Activated naive CD4-positive, alpha-beta T cell treated with anti-CD3 and anti-CD28 coated beads, Interleukin-2, amount 50 U/mL, for 24 hours (primary cell): Measurements from ENCODE around the gene TAS2R41.
A peak's percentile ranks its signal among the peaks of the same experiment; 100 is the strongest.

Source experiments
- H3K27ac Mint-ChIP-seq: one replicate; pipeline ENCODE4 v1.8.0; 2021; ENCODE audit warnings: mild to moderate bottlenecking, mixed read lengths
- H3K27me3 Mint-ChIP-seq: one replicate; pipeline ENCODE4 v1.8.0; 2021; ENCODE audit warnings: mixed read lengths
- H3K36me3 Mint-ChIP-seq: one replicate; pipeline ENCODE4 v1.8.0; 2021; ENCODE audit warnings: mixed read lengths
- H3K4me1 Mint-ChIP-seq: one replicate; pipeline ENCODE4 v1.8.0; 2021; ENCODE audit warnings: mixed read lengths
- H3K4me3 Mint-ChIP-seq: one replicate; pipeline ENCODE4 v1.8.0; 2021; ENCODE audit warnings: mild to moderate bottlenecking, mixed read lengths
- H3K9me3 Mint-ChIP-seq: one replicate; pipeline ENCODE4 v1.8.0; 2021; ENCODE audit warnings: mixed read lengths

TAS2R41 gene, protein sequence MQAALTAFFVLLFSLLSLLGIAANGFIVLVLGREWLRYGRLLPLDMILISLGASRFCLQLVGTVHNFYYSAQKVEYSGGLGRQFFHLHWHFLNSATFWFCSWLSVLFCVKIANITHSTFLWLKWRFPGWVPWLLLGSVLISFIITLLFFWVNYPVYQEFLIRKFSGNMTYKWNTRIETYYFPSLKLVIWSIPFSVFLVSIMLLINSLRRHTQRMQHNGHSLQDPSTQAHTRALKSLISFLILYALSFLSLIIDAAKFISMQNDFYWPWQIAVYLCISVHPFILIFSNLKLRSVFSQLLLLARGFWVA

DNA sequence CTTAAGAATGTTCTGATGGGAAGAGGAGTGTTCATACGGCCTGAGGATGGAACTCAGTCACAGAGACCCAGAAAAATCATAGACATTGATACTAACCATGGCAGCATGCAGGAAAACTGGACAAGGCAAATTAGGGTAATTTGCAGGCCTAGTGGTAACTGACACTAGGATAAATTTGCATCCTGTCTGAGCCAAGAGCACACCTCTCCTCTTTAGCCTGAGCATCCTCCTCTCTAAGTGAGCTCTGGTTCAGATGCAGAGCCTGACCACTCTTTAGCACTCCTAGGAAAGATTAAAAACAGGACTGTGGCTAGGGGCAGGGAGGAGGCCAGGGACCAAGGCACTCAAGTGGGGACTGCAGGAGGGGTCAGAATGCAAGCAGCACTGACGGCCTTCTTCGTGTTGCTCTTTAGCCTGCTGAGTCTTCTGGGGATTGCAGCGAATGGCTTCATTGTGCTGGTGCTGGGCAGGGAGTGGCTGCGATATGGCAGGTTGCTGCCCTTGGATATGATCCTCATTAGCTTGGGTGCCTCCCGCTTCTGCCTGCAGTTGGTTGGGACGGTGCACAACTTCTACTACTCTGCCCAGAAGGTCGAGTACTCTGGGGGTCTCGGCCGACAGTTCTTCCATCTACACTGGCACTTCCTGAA, at the start of gene TAS2R41:
Gene TAS2R41, plus strand, starts transcription at position 373 of the 650 bp plus-strand sequence. Its CDS starts 0 bp downstream, at position 373.
- Mint-ChIP-seq H3K4me1 (peaks cover 36% of the 10 kb centered on the region), H3K36me3 (peaks cover 4% of the 10 kb centered on the region), H3K9me3 (no peaks in the 10 kb centered on the region), H3K4me3 (no peak within 1 kb of the TSS), H3K27ac (no peak within 1 kb of the TSS), H3K27me3 (no peaks in the 10 kb centered on the region)

DNA sequence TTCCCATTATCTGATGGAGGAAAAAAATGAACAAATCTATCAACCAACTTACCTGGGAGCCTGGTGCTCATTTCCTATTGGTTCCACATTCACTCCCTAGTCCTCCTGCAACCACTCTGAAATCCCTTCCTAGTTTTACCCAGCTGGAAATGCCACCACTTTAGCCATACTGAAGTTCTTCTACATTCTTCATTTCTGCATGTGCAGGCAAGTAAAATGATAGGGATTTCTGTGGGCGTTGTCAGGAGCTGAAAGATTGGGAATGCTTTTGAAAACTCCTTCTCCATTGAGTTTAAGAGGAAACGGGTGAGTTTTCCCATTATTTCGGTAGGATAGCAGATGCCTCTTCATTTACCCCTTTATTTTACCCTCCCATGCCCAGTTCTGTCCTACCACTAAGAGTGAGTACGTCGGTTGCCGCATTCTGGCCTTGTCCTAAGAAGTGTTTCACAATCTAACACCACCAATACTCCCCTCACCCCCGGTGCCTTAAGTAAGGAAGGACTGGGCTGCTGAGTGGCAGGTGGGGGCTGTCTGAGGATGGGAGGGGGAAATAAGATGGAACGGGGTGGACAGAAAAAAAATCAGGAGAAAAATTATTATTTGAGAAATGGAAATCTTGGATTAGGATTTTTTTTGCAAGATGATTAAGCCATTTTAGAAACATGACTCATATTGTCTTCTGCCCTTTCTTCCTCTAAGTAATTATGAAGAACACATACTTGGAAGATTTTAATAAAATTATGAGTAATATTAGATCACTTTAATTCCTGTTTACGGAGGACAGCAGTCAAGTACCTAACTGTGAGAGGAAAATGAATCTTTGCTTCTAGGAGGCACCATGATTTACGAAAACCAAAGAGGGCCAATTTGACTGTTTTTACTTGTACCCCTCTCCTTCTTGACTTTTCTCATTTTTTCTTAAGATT, 47.6 kb upstream of the TAS2R41 start:
- Mint-ChIP-seq H3K27ac (no peak overlapping the region), H3K27me3 (no peaks in the 10 kb centered on the region), H3K4me1 (peaks cover 13% of the 10 kb centered on the region), H3K4me3 (no peak overlapping the region), H3K36me3 (peaks cover 19% of the 10 kb centered on the region), H3K9me3 (no peaks in the 10 kb centered on the region)

DNA sequence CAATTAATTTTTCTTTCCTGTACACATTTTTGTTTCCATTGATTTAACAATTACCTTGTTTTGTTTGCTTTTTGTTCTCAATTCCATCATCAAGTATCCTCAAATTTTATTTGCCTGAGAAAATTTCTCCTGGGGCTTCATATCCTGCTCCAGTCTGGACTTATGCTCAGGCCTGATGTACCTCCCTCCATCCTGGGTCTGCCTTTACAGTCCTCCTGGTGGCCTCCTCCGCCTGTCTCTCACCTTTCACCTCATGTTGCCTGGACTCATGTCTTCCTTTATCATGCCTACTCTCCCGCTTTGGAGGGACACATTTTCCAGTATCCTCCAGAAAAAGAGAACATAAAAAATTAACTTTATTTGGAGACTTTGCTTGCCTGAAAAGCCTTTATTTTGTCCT, 46.6 kb upstream of the TAS2R41 start:
- Mint-ChIP-seq H3K4me1 (peaks cover 14% of the 10 kb centered on the region), H3K4me3 (no peak overlapping the region), H3K9me3 (no peaks in the 10 kb centered on the region), H3K27ac (no peak overlapping the region), H3K36me3 (peaks cover 21% of the 10 kb centered on the region), H3K27me3 (no peaks in the 10 kb centered on the region)

DNA sequence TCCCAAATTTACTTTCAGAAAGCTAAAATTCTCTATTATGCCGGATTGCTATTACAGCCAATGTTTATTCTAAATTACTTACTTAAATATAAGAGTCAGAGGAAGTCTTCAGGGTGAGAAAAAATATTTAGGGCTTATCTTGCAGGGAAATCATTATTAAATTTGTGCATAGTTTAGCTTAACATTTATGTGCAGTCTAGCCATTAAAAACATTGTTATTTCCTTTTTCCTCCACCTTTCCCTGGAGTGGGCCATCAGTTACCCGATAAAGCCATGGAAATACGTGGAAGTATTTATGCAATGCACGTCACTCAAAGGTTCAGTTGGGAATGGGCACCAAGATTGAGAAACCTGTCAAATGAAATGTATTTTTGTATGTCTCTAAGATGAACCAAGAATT, 43.9 kb upstream of the TAS2R41 start:
- no peak overlapping the region for H3K27ac Mint-ChIP-seq
- peaks cover 18% of the 10 kb centered on the region for H3K36me3 Mint-ChIP-seq
- no peaks in the 10 kb centered on the region for H3K9me3 Mint-ChIP-seq
- no peaks in the 10 kb centered on the region for H3K27me3 Mint-ChIP-seq
- H3K4me1 Mint-ChIP-seq: peaks cover 28% of the 10 kb centered on the region
- H3K4me3 Mint-ChIP-seq: no peak overlapping the region

DNA sequence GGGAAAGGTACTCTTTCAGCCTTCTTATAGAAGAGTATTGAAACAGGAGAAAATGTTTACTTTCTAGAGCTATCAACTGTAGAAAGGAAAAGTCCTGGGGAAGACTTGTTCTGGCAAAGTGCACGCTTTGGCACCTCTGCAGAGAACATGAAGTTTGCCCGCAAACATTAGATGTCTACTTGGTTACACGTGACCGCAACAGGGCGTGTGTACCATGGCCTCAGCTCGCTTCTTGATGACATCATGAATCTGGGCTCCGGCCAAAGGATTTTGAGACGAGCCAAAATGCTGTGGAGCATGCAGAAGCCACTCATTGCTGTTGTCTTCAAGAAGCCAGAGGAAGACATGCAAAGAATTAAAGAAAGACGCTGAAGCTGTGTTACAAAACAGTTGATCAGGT, 43.0 kb upstream of the TAS2R41 start:
- Mint-ChIP-seq H3K36me3 (peaks cover 19% of the 10 kb centered on the region), H3K9me3 (no peaks in the 10 kb centered on the region), H3K4me3 (no peak overlapping the region), H3K27ac (no peak overlapping the region), H3K27me3 (no peaks in the 10 kb centered on the region), H3K4me1 (peaks cover 31% of the 10 kb centered on the region)

DNA sequence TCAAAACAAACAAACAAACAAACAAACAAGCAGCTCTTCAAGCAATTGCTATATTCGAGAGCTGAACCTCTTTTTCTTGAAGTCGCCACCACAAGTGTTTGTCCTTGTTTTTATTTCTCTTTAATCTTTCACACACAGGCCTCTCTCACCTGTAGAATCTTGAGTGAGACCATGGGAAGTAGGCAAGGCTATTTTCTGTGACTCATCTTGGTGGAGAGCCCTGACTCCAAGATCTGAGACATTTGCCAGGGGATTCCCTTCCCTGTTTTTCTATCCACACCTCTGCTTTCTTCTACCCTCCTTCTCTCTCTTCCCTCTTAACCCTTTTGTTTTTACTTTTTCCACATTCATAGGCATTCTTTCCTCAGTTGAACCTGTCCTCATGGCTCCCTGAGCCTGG, 42.4 kb upstream of the TAS2R41 start:
- no peak overlapping the region for H3K4me3 Mint-ChIP-seq
- H3K27ac Mint-ChIP-seq: no peak overlapping the region
- H3K9me3 Mint-ChIP-seq: no peaks in the 10 kb centered on the region
- H3K27me3 Mint-ChIP-seq: no peaks in the 10 kb centered on the region
- H3K4me1 Mint-ChIP-seq: peaks cover 31% of the 10 kb centered on the region
- peaks cover 18% of the 10 kb centered on the region for H3K36me3 Mint-ChIP-seq

DNA sequence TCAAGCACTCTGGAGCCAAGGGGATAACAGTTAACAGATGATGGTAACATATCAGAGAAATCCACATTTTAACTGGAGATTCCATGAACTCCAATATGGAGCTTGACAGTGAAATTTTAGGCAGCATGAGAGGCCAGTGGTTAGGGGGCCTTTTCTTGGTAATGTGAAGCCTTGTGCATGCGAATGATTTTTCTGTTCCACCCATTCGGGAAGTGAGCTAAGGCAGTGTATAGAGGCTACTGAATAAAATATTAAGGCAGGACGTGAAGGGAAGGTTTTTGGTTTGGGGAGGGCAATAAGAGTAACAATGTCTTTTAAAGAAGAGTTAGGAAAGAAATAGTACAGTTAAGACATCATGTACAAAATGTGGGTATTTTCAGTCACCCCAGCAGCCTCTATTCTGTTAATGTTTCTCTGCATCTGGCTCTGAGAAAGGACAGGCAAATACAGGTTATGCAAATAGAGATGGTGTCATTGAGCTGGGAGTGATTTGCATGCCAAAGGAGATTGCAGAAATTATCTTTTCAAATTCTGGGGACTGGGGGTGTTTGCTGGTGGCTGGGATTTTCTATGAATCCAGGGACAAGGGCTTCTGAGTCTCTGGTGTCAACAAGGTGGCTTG, 41.2 kb upstream of the TAS2R41 start:
- Mint-ChIP-seq H3K4me1 (peaks cover 31% of the 10 kb centered on the region), H3K27me3 (no peaks in the 10 kb centered on the region), H3K36me3 (peaks cover 12% of the 10 kb centered on the region), H3K4me3 (no peak overlapping the region), H3K27ac (no peak overlapping the region), H3K9me3 (no peaks in the 10 kb centered on the region)

DNA sequence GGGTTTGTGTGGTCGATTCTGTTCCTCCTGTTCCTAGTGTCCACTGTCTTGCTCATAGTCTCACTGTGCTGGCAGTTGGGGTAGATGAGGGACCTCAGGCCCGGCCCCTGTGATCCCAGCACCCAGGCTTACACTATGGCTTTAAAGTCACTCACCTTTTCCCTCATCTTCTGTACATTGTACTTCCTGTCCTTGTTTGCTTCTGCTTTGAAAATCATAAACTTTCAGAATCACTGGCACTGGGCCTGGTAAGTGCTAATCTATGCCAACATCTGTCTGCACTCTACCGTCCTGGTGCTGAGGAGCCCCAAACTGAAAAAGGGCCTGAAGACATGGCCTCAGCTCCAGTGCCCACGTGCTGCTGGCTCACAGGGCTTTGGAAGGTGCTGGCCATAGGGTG, 40.1 kb upstream of the TAS2R41 start:
- H3K36me3 Mint-ChIP-seq: peaks cover 17% of the 10 kb centered on the region
- peak overlapping the region; percentile 19 for H3K27ac Mint-ChIP-seq
- no peaks in the 10 kb centered on the region for H3K9me3 Mint-ChIP-seq
- peaks cover 31% of the 10 kb centered on the region for H3K4me1 Mint-ChIP-seq
- no peaks in the 10 kb centered on the region for H3K27me3 Mint-ChIP-seq
- H3K4me3 Mint-ChIP-seq: no peak overlapping the region

DNA sequence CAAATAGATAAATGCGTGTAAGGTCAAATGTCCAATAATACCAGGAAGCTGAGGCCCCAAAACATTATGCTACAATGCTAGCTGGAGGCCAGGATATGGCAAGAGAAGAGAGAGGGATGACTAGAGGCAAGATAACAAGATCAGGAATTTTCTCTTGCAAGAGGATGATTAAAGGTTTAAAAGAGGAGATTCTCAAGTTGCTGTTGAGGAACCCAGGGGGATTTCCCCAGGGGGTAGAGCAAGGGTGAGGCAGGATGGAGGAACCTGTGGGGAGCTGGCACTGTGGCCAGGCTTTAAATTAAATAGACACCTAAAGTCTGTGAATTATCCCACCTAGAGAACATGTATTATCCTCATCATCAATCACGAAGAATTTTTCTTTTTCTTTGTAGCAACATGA, 37.8 kb upstream of the TAS2R41 start:
- H3K27me3 Mint-ChIP-seq: no peaks in the 10 kb centered on the region
- H3K27ac Mint-ChIP-seq: no peak overlapping the region
- no peak overlapping the region for H3K4me3 Mint-ChIP-seq
- H3K9me3 Mint-ChIP-seq: no peaks in the 10 kb centered on the region
- H3K36me3 Mint-ChIP-seq: peaks cover 17% of the 10 kb centered on the region
- H3K4me1 Mint-ChIP-seq: peaks cover 31% of the 10 kb centered on the region

DNA sequence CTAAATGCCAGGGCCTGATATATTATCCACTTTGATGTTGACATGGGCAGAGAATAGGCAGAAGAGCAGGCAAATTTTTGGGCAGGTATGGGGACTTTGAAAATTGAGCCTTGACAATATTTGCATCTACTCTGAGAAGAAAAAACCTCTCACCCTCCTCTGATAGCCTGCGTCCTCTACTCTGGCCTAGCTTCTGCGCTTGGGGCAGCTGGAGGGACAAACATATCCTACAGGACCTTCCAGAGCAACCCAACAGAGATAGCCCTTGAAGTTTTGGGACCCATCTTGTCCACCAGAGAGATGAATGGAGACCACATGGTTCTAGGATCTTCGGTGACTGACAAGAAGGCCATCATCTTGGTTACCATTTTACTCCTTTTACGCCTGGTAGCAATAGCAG, 34.5 kb upstream of the TAS2R41 start, which contains the start of gene TAS2R60:
Gene TAS2R60, plus strand, starts transcription at position 301 of the 400 bp plus-strand sequence. Its CDS starts 0 bp downstream, at position 301.
- no peak within 1 kb of the TSS for H3K27ac Mint-ChIP-seq
- H3K9me3 Mint-ChIP-seq: no peaks in the 10 kb centered on the region
- H3K4me3 Mint-ChIP-seq: no peak within 1 kb of the TSS
- H3K27me3 Mint-ChIP-seq: no peaks in the 10 kb centered on the region
- peaks cover 10% of the 10 kb centered on the region for H3K4me1 Mint-ChIP-seq
- peaks cover 17% of the 10 kb centered on the region for H3K36me3 Mint-ChIP-seq

DNA sequence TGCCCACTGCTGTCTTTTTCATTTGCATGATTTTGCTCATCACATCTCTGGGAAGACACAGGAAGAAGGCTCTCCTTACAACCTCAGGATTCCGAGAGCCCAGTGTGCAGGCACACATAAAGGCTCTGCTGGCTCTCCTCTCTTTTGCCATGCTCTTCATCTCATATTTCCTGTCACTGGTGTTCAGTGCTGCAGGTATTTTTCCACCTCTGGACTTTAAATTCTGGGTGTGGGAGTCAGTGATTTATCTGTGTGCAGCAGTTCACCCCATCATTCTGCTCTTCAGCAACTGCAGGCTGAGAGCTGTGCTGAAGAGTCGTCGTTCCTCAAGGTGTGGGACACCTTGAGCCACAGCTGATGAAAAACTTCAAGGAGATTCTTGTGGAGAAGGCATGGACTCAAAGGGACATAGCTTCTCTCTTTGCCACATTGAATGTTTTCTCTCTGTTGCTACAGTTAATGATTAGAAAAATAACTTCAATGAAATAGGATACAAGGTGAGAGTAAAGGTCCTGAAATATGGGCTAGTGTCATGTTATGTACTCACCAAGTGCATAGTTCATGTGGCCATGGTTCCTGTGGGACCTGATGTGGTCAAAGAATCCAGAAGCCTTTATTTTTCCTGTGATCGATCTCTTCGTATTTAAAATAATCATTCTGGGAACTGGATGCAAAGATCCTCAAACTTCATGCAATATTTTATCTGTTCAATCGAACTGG, 33.5 kb upstream of the TAS2R41 start:
- no peaks in the 10 kb centered on the region for H3K9me3 Mint-ChIP-seq

DNA sequence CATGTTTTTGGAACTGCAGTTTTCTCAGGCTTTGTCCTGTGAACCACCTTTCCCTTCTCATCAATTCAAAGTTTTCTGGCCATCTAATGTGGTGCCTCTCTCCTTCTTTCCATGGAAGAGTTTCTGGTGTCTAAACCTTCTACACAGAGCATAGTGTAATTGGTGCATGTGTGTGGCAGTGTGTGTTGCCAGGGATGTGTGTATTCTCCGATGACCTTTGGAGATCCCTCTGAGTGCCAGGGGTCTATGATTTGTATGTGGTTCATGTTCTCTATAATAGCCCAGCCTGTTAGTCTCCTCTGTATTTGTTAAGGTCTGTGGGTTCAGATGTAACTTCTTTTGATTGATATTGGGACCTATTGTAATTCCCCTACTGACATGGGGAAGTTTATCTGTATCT, 32.9 kb upstream of the TAS2R41 start:
- Mint-ChIP-seq H3K4me1 (peaks cover 1% of the 10 kb centered on the region), H3K9me3 (no peaks in the 10 kb centered on the region), H3K4me3 (no peak overlapping the region), H3K27ac (no peak overlapping the region), H3K36me3 (peaks cover 14% of the 10 kb centered on the region), H3K27me3 (no peaks in the 10 kb centered on the region)

More for the DNA sequence above, 33.5 kb upstream of the TAS2R41 start:
- H3K4me1 Mint-ChIP-seq: peaks cover 5% of the 10 kb centered on the region
- no peak overlapping the region for H3K27ac Mint-ChIP-seq
- H3K4me3 Mint-ChIP-seq: no peak overlapping the region
- H3K36me3 Mint-ChIP-seq: peaks cover 14% of the 10 kb centered on the region
- no peaks in the 10 kb centered on the region for H3K27me3 Mint-ChIP-seq

DNA sequence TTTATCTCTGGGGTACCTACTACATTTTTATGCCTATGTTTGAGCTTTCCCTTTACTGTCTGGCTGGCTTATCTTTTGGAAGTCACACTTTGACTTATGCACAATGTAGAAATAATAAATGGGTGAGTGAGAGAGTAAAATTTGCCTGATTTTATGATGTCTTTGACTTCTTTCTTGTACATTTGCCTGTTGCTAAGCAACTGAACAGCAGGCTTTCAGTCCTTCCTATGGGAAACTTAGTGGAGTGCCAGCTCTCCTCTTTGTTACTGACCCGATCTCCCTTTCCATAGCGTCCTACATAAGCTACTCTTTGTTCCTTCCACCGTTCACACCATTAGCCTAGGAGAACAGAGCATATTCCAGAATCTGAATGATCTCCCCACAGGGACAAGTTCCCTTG, 30.2 kb upstream of the TAS2R41 start:
- H3K27ac Mint-ChIP-seq: no peak overlapping the region
- H3K4me3 Mint-ChIP-seq: no peak overlapping the region
- peaks cover 8% of the 10 kb centered on the region for H3K4me1 Mint-ChIP-seq
- no peaks in the 10 kb centered on the region for H3K27me3 Mint-ChIP-seq
- no peaks in the 10 kb centered on the region for H3K9me3 Mint-ChIP-seq
- peaks cover 12% of the 10 kb centered on the region for H3K36me3 Mint-ChIP-seq

DNA sequence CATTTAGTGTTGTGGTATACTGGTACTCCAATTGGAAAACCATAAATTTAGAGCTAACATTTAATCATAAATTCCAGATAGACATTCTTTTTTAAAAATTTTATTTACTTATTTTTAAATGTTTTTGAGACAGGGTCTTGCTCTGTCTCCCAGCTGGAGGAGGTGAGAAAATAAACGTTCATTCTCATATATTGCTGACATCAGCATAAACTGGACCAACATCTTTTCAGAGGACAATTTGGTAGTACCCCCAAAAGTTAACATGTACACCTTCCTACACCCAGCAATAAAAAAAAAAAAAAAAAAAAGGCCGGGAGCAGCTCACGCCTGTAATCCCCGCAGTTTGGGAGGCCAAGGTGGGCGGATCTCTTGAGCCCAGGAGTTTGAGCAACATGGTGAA, 29.2 kb upstream of the TAS2R41 start:
- no peaks in the 10 kb centered on the region for H3K9me3 Mint-ChIP-seq
- H3K4me3 Mint-ChIP-seq: no peak overlapping the region
- peaks cover 17% of the 10 kb centered on the region for H3K4me1 Mint-ChIP-seq
- no peaks in the 10 kb centered on the region for H3K27me3 Mint-ChIP-seq
- peaks cover 9% of the 10 kb centered on the region for H3K36me3 Mint-ChIP-seq
- no peak overlapping the region for H3K27ac Mint-ChIP-seq

DNA sequence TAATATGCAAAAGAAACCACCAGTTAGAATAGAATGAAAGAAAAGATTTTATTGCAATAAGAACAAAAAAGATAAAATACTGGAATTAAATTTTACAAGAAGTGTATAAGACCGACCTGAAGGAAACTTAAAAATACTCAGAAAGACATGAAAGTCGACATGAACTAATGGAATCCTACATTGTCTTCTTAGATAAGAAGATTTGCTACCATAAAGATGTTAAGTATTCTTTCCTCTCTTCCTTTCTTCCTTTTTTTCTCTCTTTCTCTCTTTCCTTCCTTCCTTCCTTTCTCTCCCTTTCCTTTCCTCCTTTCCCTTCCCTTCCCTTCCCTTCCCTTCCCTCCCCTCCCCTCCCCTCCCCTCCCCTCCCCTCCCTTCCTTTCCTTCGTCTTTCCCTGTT, 27.9 kb upstream of the TAS2R41 start:
- Mint-ChIP-seq H3K4me3 (no peak overlapping the region), H3K27me3 (no peaks in the 10 kb centered on the region), H3K36me3 (peaks cover 15% of the 10 kb centered on the region), H3K4me1 (peaks cover 21% of the 10 kb centered on the region), H3K27ac (no peak overlapping the region), H3K9me3 (no peaks in the 10 kb centered on the region)
